Lower leg skin (tissue), 3 donors: ENCODE measurements around the gene SPRED3.

Experiments
- POLR2A ChIP-seq, 2 donors: fragments of 450-650 bp; IDR thresholded peaks; one replicate each; pipeline ENCODE4 v1.6.1; 2016 to 2017; ENCODE audit warnings: antibody characterized with exemption in 2 of 2, mild to moderate bottlenecking in 1 of 2, moderate library complexity in 1 of 2
- TF ChIP-seq, protein P1 (sequence below), 3 donors: fragments of 450-650 bp; IDR thresholded peaks; one replicate each; pipeline ENCODE4 v1.5.1; 2016; ENCODE audit warnings: antibody characterized with exemption in 3 of 3, mild to moderate bottlenecking in 3 of 3, moderate library complexity in 2 of 3

DNA sequence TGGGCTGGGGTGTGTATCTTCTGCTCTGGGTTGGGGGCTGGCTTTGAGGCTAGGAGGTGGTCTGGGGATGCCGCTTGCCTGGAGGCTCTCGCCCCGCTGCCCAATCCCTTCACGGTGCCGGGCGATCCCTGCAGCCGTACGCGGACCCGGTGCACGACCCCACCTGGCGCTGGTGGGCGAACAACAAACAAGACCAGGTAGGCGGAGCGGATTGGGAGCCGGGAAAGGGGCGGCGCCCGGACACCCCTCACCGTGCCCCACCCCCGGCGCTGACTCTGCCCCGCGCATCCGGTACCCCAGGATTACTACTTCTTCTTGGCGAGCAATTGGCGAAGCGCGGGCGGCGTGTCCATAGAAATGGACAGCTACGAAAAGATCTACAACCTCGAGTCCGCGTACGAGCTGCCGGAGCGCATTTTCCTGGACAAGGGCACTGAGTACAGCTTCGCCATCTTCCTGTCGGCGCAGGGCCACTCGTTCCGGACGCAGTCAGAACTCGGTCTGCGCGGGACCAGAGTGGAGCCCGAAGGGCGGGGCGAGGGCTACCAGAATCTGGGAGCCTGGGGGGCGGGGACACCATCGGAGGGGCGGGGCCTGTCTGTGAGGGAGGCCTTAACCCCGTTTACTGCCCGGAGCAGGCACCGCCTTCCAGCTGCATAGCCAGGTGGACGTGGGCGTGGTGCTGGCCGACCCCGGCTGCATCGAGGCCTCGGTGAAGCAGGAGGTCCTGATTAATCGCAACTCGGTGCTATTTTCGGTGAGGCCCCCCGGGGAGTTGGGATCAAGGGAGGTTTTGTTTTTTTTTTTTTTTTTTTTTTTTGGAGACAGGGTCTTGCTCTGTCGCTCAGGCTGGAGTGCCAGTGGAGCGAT is 26.2 kb upstream of the SPRED3 start:
- TF ChIP-seq POLR2A (IDR thresholded peaks at IDR 0.05), result no peak
- TF ChIP-seq, protein P1, sequence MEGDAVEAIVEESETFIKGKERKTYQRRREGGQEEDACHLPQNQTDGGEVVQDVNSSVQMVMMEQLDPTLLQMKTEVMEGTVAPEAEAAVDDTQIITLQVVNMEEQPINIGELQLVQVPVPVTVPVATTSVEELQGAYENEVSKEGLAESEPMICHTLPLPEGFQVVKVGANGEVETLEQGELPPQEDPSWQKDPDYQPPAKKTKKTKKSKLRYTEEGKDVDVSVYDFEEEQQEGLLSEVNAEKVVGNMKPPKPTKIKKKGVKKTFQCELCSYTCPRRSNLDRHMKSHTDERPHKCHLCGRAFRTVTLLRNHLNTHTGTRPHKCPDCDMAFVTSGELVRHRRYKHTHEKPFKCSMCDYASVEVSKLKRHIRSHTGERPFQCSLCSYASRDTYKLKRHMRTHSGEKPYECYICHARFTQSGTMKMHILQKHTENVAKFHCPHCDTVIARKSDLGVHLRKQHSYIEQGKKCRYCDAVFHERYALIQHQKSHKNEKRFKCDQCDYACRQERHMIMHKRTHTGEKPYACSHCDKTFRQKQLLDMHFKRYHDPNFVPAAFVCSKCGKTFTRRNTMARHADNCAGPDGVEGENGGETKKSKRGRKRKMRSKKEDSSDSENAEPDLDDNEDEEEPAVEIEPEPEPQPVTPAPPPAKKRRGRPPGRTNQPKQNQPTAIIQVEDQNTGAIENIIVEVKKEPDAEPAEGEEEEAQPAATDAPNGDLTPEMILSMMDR (IDR thresholded peaks at IDR 0.05), result no peak
